ENCODE data around the gene ANKRD40CL.

- TF ChIP-seq CTCF (IDR thresholded peaks at IDR 0.05; ENCODE audit: low read depth, low read length) (no peak), POLR2A (IDR thresholded peaks at IDR 0.05; ENCODE audit: extremely low read depth, insufficient read length) (no peak)
Observed at GRCh38 chr17:50731575-50732460, 35.5 kb downstream of the ANKRD40CL start.
